GM13976 (cell line): ENCODE data around the gene HS3ST6.
"Not testable (repeated sequence)": the region's sequence is repeated elsewhere in the genome, so short reads cannot be mapped to it uniquely, and the experiment has no call there.

Source experiments
- DNase-seq: peaks from one replicate; pipeline ENCODE4 v3.0.0; 2012; ENCODE audit warnings: low spot score
- in situ Hi-C: fragments of 300-500 bp; cut with MboI; formaldehyde crosslinking; loops from one replicate; pipeline ENCODE4 v1.12.0; 2022; ENCODE audit warnings: low sequenced_read_pairs, mixed read lengths, inconsistent platforms; ENCODE audit not compliant: unreplicated experiment
- TF ChIP-seq, protein P1 (sequence below): IDR thresholded peaks from 2 replicates; pipeline ENCODE4 v1.5.1; 2012; ENCODE audit warnings: borderline replicate concordance, mild to moderate bottlenecking; ENCODE audit not compliant: insufficient read depth; ENCODE audit errors: extremely low read depth, missing control alignments, control extremely low read depth

The HS3ST6 gene

DNA sequence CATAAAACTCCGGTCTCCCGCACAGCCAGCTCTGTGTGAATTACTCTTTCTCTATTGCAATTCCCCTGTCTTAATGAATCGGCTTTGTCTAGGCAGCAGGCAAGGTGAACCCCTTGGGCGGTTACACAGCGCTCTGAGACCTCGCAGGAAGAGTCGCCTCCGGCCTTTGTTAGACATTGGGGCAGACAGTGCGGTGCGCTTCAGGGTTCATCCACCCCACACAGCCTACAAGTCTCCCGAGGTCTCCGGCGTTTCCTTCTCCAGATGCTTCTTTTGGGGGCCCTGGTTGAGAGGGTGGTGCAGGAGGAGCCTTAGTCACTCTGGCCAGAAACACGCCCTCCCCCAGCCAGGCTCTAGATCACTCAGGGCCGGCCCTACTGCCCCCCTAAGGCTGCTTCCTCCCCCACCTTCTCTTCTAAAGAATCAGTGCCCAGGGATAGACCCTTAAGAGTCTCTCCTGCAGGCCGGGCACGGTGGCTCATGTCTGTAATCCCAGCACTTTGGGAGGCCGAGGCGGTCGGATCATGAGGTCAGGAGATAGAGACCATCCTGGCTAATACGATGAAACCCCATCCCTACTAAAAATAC, 26.5 kb upstream of the HS3ST6 start:
- DNase-seq = no peak
- in situ Hi-C loops = no loop called here
- TF ChIP-seq, protein P1, sequence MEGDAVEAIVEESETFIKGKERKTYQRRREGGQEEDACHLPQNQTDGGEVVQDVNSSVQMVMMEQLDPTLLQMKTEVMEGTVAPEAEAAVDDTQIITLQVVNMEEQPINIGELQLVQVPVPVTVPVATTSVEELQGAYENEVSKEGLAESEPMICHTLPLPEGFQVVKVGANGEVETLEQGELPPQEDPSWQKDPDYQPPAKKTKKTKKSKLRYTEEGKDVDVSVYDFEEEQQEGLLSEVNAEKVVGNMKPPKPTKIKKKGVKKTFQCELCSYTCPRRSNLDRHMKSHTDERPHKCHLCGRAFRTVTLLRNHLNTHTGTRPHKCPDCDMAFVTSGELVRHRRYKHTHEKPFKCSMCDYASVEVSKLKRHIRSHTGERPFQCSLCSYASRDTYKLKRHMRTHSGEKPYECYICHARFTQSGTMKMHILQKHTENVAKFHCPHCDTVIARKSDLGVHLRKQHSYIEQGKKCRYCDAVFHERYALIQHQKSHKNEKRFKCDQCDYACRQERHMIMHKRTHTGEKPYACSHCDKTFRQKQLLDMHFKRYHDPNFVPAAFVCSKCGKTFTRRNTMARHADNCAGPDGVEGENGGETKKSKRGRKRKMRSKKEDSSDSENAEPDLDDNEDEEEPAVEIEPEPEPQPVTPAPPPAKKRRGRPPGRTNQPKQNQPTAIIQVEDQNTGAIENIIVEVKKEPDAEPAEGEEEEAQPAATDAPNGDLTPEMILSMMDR = no peak

DNA sequence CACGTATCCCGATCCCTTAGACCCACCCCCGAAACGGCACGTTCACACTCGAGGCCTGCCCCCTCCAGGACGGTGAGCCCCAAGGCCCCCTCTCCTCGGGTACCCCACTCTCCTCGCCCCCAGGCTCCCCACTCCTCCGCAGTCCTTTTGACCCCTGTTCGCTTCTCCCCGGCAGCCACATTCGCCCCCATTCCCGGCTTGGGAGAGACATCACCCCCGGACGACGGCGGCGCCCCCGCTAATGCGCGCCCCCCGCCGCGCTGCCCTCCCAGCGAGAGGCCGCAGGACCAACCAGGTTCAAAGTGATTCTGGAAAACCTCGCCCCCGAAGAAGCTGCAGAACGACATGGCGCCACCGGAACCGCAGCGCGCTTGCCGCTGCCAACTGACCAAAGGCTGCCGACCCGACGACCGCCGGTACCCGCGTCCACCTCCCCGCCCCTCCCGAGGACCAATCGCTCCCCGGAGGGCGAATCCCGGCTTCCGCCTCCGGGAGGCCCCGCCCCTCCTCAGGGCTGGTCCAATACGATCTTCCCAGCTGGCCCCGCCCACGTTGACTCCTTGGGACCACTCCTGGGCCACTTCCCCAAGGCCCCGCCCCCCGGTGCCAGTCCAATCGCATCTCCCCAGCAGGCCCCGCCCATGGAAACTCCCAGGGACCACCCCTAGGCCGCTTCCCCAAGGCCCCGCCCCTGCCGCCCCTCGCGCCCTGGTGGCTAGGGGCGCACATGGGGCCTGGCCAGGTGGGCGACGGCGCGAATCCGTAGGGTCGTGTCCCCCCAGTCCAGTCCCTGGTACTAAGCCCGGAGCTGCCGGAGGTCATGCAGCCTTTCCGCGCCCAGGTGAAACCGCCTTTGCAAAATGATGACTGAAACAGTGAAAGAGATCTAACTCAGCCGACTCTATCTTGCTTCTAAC, 24.9 kb upstream of the HS3ST6 start, which contains the start of gene MSRB1:
TSS of gene MSRB1 (minus strand) at position 390 of the 917 bp plus-strand sequence. CDS start at position 347, 43 bp downstream.
- in situ Hi-C loops = no loop called here
- TF ChIP-seq, protein P1 = no peak
- peak; percentile 100 for DNase-seq

DNA sequence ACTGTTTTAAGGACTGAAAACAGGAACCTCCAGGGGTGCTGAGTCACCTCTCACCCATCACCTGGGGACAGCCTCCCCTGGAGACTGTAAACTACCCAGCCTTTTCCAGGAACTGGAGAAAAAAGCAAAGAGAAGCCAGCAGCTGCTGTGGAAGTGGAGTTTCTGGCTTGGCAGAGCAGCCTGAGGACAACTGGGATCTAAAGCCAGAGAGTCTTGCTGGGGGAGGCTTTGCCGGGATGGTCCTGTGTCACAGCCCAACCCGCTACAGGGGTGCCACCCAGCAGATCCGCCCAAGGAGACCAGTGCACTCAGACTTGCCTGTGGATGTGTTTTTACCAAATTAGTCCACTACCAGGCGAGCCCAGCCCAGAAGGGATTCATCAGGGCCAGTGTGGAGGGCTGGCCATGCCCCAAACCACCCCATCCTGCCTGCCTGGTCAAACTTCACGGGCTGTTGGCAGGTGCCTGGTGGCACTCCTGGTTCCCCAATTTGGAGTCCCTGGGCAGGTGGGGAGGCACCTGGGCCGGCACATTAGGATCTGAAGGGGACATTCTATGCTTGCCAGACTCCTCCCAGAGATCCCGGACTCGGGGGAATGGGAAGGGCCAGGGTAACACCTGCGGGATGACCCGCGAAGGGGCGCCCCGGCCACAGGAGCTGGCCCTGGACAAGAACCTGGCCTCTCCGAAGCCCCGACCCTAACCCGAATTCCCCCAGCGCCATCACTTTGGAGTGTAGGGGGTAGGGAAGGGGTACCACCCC, 24.0 kb upstream of the HS3ST6 start:
- DNase-seq = no peak
- TF ChIP-seq, protein P1 = no peak
- in situ Hi-C loops = no loop called here

DNA sequence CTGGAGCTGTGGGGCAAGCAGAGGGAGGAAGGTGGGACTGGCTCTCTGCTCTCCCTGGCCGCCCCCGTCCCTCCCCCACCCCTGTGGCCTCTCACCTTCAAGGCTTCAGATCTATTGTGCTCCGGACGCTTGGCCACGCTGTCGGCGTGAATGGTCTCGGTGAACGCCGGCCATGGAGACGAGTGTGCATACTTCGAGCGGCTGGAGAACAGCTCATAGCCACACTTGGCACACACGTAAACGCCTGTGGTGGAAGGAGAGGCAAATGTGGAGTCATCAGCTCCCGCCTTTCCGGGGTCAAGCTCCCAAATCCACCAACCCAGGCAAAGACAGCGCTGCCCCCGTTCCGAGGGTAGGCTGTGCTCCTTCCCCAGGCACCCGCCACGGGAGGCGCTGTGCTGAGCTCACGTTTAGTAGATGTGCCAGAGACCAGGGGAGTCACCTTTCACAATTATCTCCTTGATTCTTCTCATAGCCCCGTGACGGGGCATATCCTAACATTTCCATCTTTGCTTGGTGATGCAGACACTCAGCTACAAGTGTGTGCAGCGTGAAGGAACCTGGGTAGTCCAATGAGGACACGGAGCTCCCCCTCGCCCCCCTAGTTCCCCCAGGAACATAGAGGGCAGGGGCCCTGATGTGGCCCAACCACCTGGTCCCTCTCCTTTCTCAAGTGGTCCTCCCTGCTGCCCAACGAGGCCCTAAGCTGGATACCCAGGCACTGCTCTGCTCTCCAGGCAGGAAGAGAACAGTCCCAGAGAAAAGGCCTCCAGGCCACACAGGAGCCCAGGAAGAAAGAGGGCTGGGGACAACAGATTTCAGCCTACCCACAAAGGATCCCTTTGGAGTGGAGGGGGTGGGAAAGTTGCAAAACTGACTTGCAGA, 23.2 kb upstream of the HS3ST6 start:
- TF ChIP-seq, protein P1 = no peak

DNA sequence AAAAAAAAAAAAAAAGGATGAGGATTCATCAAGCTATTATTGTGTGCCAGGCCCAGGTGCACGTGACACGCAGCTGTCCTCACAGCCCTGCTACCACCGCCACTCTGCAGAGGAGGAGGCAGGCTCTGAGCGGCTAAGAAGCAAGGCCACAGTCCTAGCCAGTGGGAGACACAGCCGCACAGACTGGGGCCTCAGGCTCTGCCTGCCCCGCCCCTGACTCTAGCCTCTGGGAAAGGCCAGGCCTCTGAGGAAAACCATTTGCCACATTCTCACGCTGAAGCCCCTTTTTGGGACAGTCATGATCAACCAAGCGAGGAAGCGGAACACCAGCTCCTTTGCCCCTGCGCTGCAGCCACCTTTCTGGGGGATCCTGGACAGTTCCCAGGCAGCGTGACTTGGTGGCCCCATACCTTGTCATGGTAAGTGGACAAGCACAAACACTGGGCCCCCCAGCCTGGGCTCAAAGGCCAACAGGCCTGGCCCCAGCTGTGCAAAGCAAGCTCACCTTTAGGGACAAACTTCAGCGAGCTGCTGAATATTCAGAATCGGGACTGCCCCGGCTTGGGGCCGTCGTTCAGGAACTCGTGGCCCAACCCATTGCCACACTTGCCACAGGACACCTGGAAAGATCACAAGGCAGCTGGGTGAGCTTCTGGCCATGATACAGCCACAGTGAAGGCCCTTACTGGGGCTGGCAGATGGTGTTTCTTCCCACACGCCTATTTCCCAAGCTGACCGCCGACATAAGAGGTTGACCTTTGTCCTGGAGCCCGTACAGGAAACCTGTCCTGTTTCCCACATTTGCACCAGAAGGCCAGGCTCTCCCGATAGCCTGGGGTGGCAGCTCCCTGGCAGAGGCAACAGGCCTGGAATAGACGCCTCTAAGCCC, 22.3 kb upstream of the HS3ST6 start:
- TF ChIP-seq, protein P1 = no peak
- in situ Hi-C loops = no loop called here
- DNase-seq = no peak

More for the DNA sequence above, 23.2 kb upstream of the HS3ST6 start:
- no peak for DNase-seq
- in situ Hi-C loops = no loop called here

DNA sequence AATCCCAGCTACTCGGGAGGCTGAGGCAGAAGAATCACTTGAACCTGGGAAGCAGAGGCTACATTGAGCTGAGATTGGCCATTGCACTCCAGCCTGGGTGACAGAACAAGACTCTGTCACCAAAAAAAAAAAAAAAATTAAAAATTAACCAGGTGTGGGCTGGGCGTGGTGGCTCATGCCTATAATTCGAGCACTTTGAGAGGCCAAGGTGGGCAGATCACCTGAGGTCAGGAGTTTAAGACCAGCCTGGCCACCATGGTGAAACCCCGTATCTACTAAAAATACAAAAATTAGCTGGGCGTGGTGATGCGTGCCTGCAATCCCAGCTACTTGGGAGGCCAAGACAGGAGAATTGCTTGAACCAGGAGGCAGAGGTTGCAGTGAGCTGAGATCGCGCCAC, 21.6 kb upstream of the HS3ST6 start:
- in situ Hi-C loops = loop anchor here (10.0 kb wide), 1 partner anchor 75 kb away; no protein-coding TSS in a partner anchor

More for the DNA sequence above, 21.6 kb upstream of the HS3ST6 start:
- DNase-seq = not testable (repeated sequence)
